ENCODE results near the gene GAA. TPM values are rescaled to one million over a fixed set of nuclear protein-coding genes. Genes with fewer than 3 reads are reported as not detected.

Gene GAA
- total and polyA plus RNA-seq, 10 of the 15 experiments (the other 5 are each of a cell fraction or from before 2014, with no cell fraction given) = 0.18 to 10.5 (median 4.1) TPM

GRCh38 chr17:80119839-80120238 lies 18.5 kb downstream of the GAA start (continued):
- TF ChIP-seq BCLAF1 (IDR thresholded peaks at IDR 0.05) = no peak
- TF ChIP-seq, protein P1, sequence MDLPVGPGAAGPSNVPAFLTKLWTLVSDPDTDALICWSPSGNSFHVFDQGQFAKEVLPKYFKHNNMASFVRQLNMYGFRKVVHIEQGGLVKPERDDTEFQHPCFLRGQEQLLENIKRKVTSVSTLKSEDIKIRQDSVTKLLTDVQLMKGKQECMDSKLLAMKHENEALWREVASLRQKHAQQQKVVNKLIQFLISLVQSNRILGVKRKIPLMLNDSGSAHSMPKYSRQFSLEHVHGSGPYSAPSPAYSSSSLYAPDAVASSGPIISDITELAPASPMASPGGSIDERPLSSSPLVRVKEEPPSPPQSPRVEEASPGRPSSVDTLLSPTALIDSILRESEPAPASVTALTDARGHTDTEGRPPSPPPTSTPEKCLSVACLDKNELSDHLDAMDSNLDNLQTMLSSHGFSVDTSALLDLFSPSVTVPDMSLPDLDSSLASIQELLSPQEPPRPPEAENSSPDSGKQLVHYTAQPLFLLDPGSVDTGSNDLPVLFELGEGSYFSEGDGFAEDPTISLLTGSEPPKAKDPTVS (IDR thresholded peaks at IDR 0.05; ENCODE audit: low read depth, low read length) = no peak
- no peak for TF ChIP-seq NR2C1 (IDR thresholded peaks at IDR 0.05)
- TF ChIP-seq MEF2B (IDR thresholded peaks at IDR 0.05; ENCODE audit: partially characterized antibody, poor library complexity, severe bottlenecking) = no peak

- Histone ChIP-seq H3K27ac (ENCODE audit: control insufficient read depth, insufficient read depth) (no peak overlapping the region), H2AFZ (ENCODE audit: control insufficient read depth, low read depth, low read length) (no peak overlapping the region), H3K9ac (ENCODE audit: control insufficient read depth, insufficient read depth, low read length) (no peak overlapping the region), H3K79me2 (ENCODE audit: control insufficient read depth, insufficient read depth, low read length) (no peaks in the 10 kb centered on the region), H3K4me1 (ENCODE audit: control insufficient read depth, insufficient read depth, low read length) (no peaks in the 10 kb centered on the region), H3K4me3 (no peak overlapping the region), H3K36me3 (ENCODE audit: control insufficient read depth in 2 of 2, insufficient read depth in 2 of 2, low read length in 1 of 2) (no peaks in the 10 kb centered on the region), H3K4me2 (ENCODE audit: control insufficient read depth, insufficient read depth) (no peak overlapping the region), H3K27me3 (replicated peaks in 1 of 2; ENCODE audit: control insufficient read depth in 2 of 2, insufficient read depth in 2 of 2, low read length in 1 of 2) (no peaks in the 10 kb centered on the region; a peak in 1 of 4 replicates), H4K20me1 (ENCODE audit: control insufficient read depth, insufficient read depth) (no peaks in the 10 kb centered on the region), H3K9me3 (replicated peaks; ENCODE audit: control insufficient read depth, insufficient read depth, low read length) (no peaks in the 10 kb centered on the region)
- ATAC-seq = no peak
- 50% methylated on average over 17 of the region's 17 CpGs for WGBS (ENCODE audit: insufficient coverage, insufficient replicate concordance, low lambda C conversion rate, missing lambda C conversion rate)
- RAD21 ChIA-PET (ENCODE audit: unreplicated experiment) = no interaction called here
- no peak for DNase-seq (ENCODE audit: low read depth, low spot score)
- CTCF ChIA-PET = no interaction called here
- no peak for TF ChIP-seq ZNF384 (IDR thresholded peaks at IDR 0.05; ENCODE audit: borderline replicate concordance, low read depth, low read length)
- no peak for TF ChIP-seq CEBPB (IDR thresholded peaks at IDR 0.05; ENCODE audit: borderline replicate concordance in 1 of 2, low read depth in 2 of 2, low read length in 2 of 2)
- no peak for TF ChIP-seq MYC (IDR thresholded peaks at IDR 0.05; ENCODE audit: insufficient read depth, insufficient read length, insufficient replicate concordance, low read length, severe bottlenecking)
- TF ChIP-seq CHD2 (IDR thresholded peaks at IDR 0.05; ENCODE audit: borderline replicate concordance, low read depth, low read length) = no peak
- intact Hi-C loops (cut with micrococcal nuclease; ENCODE audit: unreplicated experiment) = no loop called here
- POLR2A ChIA-PET = no interaction called here
- SMC1A ChIA-PET (ENCODE audit: uncharacterized antibody, unreplicated experiment) = no interaction called here
- no peak for FAIRE-seq
- no TSS peak for BruUV-seq (replicated peaks)
- in situ Hi-C loops (cut with MboI) = no loop called here
Observed at GRCh38 chr17:80122026-80122575, 20.7 kb downstream of the GAA start.

All from GM12878 (cell line).